ENCODE data around the gene ZP1. TPM values are rescaled to one million over a fixed set of nuclear protein-coding genes. Genes with fewer than 3 reads are reported as not detected.

The ZP1 gene
- total RNA-seq, 1 experiment from 2014 or later, result not detected

- Mint-ChIP-seq H3K9me3 (no peaks in the 10 kb centered on the region), H3K36me3 (peaks cover 74% of the 10 kb centered on the region), H3K4me3 (no peak overlapping the region), H3K27ac (no peak overlapping the region), H3K27me3 (ENCODE audit: low read depth) (no peaks in the 10 kb centered on the region), H3K4me1 (no peaks in the 10 kb centered on the region)
- ATAC-seq (no peak), DNase-seq (ENCODE audit: low spot score) (no peak)
- no peak for TF ChIP-seq ATF3 (CRISPR knock-in tag; conservative IDR thresholded peaks at IDR 0.05)
- no peak for TF ChIP-seq IRF1 (CRISPR knock-in tag; IDR thresholded peaks at IDR 0.05)
- TF ChIP-seq, protein P1, sequence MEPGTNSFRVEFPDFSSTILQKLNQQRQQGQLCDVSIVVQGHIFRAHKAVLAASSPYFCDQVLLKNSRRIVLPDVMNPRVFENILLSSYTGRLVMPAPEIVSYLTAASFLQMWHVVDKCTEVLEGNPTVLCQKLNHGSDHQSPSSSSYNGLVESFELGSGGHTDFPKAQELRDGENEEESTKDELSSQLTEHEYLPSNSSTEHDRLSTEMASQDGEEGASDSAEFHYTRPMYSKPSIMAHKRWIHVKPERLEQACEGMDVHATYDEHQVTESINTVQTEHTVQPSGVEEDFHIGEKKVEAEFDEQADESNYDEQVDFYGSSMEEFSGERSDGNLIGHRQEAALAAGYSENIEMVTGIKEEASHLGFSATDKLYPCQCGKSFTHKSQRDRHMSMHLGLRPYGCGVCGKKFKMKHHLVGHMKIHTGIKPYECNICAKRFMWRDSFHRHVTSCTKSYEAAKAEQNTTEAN (CRISPR knock-in tag; IDR thresholded peaks at IDR 0.05), result no peak
- no peak for TF ChIP-seq ZNF219 (CRISPR knock-in tag; IDR thresholded peaks at IDR 0.05; ENCODE audit: borderline replicate concordance)
- TF ChIP-seq, protein P2, sequence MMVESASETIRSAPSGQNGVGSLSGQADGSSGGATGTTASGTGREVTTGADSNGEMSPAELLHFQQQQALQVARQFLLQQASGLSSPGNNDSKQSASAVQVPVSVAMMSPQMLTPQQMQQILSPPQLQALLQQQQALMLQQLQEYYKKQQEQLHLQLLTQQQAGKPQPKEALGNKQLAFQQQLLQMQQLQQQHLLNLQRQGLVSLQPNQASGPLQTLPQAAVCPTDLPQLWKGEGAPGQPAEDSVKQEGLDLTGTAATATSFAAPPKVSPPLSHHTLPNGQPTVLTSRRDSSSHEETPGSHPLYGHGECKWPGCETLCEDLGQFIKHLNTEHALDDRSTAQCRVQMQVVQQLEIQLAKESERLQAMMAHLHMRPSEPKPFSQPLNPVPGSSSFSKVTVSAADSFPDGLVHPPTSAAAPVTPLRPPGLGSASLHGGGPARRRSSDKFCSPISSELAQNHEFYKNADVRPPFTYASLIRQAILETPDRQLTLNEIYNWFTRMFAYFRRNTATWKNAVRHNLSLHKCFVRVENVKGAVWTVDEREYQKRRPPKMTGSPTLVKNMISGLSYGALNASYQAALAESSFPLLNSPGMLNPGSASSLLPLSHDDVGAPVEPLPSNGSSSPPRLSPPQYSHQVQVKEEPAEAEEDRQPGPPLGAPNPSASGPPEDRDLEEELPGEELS (CRISPR knock-in tag; IDR thresholded peaks at IDR 0.05), result no peak
- TF ChIP-seq ATF1 (CRISPR knock-in tag; IDR thresholded peaks at IDR 0.05), result no peak
- no peak for TF ChIP-seq CREB1 (CRISPR knock-in tag; IDR thresholded peaks at IDR 0.05)
- ChIA-PET CTCF (interaction anchor here (1.8 kb wide), 1 partner anchor 8 kb away, joined by 4 read pairs; no protein-coding TSS in a partner anchor), POLR2A (no interaction called here)
These were observed 28.3 kb downstream of the ZP1 start for GRCh38 chr11:60895687-60896086.

DNA sequence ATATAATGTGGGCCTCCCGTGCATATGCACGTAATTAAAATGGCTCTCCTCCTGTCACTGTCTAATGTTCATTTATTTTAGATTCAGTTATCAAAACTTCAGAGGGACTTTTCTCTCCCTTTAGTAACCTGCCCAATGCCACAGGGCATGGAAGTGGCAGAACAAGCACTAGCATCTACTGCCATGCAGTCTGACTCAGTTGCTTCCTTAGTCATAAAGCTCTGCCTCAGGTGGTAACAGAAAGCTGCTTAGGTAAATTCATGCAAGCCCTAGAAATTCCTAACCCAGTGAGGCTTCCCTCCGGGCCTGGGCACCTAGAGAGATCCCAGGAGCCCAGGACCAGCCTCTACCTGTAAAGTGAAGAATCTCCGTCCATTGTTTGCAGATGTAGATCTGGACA, 30.2 kb downstream of the ZP1 start:
- Mint-ChIP-seq H3K36me3 (peaks cover 84% of the 10 kb centered on the region), H3K27ac (no peak overlapping the region), H3K9me3 (no peaks in the 10 kb centered on the region), H3K27me3 (ENCODE audit: low read depth) (no peaks in the 10 kb centered on the region), H3K4me1 (no peaks in the 10 kb centered on the region), H3K4me3 (no peak overlapping the region)
- ChIA-PET CTCF (interaction anchor here (1.0 kb wide), 1 partner anchor 10 kb away, joined by 5 read pairs; no protein-coding TSS in a partner anchor), POLR2A (no interaction called here)
- DNase-seq (ENCODE audit: low spot score), result no peak
- no peak for ATAC-seq
- TF ChIP-seq ZNF423 (CRISPR knock-in tag; IDR thresholded peaks at IDR 0.05), result no peak
- no peak for TF ChIP-seq HMGA2 (CRISPR knock-in tag; IDR thresholded peaks at IDR 0.05)
- TF ChIP-seq E2F1 (CRISPR knock-in tag; IDR thresholded peaks at IDR 0.05), result no peak
- TF ChIP-seq AFF4 (CRISPR knock-in tag; IDR thresholded peaks at IDR 0.05; ENCODE audit: borderline replicate concordance), result no peak
- TF ChIP-seq TEAD4 (CRISPR knock-in tag; IDR thresholded peaks at IDR 0.05), result no peak
- no peak for TF ChIP-seq PRDM15 (CRISPR knock-in tag; IDR thresholded peaks at IDR 0.05)
- no peak for TF ChIP-seq E2F4 (CRISPR knock-in tag; IDR thresholded peaks at IDR 0.05; ENCODE audit: borderline replicate concordance, low read depth)
- TF ChIP-seq ZNF219 (CRISPR knock-in tag; IDR thresholded peaks at IDR 0.05; ENCODE audit: borderline replicate concordance), result no peak
- no peak for TF ChIP-seq ZSCAN18 (CRISPR knock-in tag; IDR thresholded peaks at IDR 0.05)
- no peak for TF ChIP-seq ESRRA (CRISPR knock-in tag; IDR thresholded peaks at IDR 0.05; ENCODE audit: borderline replicate concordance)
- TF ChIP-seq ZNF263 (CRISPR knock-in tag; IDR thresholded peaks at IDR 0.05; ENCODE audit: low read depth), result no peak
- no peak for TF ChIP-seq KAT7 (CRISPR knock-in tag; IDR thresholded peaks at IDR 0.05; ENCODE audit: borderline replicate concordance)
- no peak for TF ChIP-seq CREB1 (CRISPR knock-in tag; IDR thresholded peaks at IDR 0.05)
- TF ChIP-seq NFATC4 (CRISPR knock-in tag; IDR thresholded peaks at IDR 0.05), result no peak
